Measurements from ENCODE around the gene CHCHD3. TPM values are rescaled to one million over a fixed set of nuclear protein-coding genes. Genes with fewer than 3 reads are reported as not detected.
A peak's percentile ranks its signal among the peaks of the same experiment; 100 is the strongest.

Gene CHCHD3
- 91.3 and 108 TPM in 2 replicates for total RNA-seq

GRCh38 chr7:133081599-133082389 lies at the start of gene CHCHD3:
Gene CHCHD3 (minus strand): TSS chr7:133082090. CDS start chr7:133081937, 153 bp downstream.
- DNase-seq (ENCODE audit: low read depth, low spot score) = peak; percentile 95

DNA sequence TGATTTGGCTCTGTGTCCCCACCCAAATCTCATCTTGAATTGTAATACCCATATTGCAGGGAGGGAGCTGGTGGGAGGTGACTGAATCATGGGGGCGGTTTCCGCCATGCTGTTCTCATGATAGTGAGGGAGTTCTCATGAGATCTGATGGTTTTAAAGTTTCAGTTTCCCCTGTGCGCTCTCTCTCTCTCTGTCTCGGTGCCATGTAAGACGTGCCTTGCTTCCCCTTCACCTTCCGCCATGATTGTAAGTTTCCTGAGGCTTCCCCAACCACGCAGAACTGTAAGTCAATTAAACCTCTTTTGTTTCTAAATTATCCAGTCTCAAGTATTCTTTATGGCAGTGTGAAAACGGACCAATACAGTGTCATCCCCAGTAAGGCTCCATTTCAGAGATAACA lies 48.3 kb upstream of the CHCHD3 start:
- DNase-seq (ENCODE audit: low read depth, low spot score) = no peak

DNA sequence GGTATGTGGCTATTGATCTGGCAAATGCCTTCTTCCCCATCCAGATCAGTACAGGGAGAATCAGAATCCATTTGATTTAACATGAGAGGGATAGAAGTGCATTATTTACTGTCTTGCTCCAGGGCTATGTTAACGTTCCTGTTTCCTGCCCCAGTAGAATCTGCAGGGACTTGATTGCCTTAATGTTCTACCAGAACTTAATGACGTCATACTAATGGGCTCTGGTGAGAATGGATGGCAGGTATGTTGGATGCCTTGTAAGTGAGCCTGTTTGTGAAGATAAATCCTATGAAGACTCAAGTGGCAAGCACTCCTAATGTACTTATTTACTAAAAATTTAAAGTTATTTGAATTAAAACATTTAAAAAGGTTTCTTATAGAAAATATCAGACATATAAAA lies 44.5 kb upstream of the CHCHD3 start:
- DNase-seq (ENCODE audit: low read depth, low spot score) = no peak

DNA sequence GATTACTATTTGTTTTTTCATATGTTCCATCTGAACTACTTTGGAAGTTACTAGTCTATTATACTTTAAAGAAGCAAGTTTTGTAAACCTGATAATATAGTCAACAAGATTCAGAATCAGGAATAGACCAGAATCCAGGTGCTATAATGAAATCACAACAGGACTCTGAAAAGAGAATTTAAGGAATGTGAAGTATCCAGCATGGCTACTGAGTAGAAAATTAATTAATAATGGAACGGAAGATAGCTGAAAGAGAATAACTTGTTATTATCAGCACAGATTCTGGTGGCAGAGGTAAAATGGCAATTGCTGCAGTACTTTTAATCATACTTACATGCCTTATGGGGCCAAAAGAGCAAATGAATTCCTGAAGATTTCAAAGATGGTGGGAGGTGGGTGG lies 43.1 kb upstream of the CHCHD3 start:
- no peak for DNase-seq (ENCODE audit: low read depth, low spot score)

DNA sequence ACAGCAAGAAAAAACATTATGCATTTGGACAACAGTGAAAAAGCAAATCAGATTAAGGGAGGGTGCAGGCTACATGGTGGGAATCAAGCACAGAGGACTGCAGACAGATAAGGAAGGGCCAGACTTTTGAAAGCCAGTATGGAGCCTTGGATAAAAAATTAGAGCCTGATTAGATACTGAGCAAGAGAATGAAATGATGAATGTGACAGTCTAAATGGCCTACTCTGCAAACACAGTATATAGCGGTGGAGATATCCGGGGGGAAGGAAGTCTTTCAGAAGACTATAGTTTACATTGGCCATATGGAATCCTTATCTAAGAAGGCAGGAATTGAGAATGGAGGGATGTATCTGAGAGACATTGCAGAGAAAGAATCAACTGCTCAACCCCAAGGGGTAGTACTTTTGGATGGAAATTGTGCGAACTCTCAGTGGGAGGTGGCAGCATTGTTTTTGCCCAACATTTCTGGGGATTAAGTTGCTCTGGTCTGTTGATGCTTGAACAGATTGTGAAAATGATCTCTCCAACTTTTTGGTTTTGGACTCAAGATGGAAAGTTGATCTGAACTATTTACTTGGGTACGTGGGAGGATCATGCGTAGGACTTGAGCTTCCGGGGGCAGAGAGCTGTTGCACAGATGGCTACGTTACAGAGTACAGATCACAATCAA lies 39.4 kb upstream of the CHCHD3 start:
- no peak for DNase-seq (ENCODE audit: low read depth, low spot score)

GRCh38 chr7:133119067-133119466 lies 37.2 kb upstream of the CHCHD3 start:
- DNase-seq (ENCODE audit: low read depth, low spot score) = no peak

DNA sequence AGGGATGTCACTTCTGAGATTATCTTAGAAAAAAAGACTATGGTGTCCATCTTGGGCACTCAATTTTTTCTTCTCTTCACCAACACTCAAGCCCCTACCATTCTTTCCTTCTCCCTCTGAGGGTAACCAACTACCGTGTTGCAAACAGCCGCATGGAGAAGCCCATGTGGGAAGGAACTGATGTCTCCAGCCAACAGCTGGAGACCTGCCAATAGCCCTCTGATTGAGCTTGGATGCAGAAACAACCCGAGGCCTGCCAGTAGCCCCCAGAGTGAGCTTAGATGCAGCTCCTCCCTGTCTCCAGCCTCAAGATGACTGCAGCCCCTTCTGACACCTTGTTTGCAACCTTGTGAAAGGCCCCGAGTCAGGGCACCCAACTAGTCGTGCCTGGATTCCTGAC lies 36.4 kb upstream of the CHCHD3 start:
- DNase-seq (ENCODE audit: low read depth, low spot score) = no peak

GRCh38 chr7:133117452-133117851 lies 35.6 kb upstream of the CHCHD3 start:
- DNase-seq (ENCODE audit: low read depth, low spot score) = no peak

GRCh38 chr7:133115596-133115995 lies 33.7 kb upstream of the CHCHD3 start:
- DNase-seq (ENCODE audit: low read depth, low spot score) = no peak

DNA sequence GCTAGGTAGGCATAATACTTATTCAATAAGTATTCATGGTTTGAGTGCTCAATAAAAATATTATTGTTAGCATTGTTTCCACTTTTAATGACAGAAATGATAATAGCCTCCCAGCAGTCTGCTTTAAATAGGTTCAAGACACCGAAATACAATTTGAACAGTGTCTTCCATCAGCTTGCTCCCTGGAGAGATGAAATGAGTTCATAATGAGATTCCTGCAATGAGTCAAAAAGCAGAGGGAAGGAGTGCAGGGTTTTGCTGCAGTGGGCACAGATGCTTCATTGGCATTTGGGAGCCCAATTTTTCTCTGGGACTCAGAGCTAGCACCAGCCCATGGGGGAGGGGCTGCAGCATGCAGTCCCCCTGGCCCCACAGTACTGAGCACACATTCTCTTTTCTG lies 32.6 kb upstream of the CHCHD3 start:
- DNase-seq (ENCODE audit: low read depth, low spot score) = no peak

GRCh38 chr7:133112976-133113375 lies 31.1 kb upstream of the CHCHD3 start:
- DNase-seq (ENCODE audit: low read depth, low spot score) = no peak

DNA sequence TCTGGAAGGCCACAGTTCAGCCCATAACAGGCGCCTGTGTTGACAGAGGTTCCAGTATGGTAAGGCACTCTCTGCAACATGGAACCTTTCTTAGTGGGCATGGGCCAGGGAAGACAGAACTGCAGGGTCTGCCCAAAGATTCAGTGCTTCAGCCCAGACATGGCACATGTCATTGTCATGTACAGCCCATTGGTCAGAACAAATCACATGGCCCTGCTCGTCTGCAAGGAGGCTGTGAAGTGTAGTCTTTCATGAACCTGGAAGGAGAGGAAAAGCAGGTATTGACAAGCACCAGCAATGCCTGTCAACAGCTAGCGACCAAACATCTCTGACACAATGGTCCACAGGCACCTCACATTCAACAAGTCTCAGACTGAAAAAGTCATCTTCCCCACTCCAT lies 30.4 kb upstream of the CHCHD3 start:
- no peak for DNase-seq (ENCODE audit: low read depth, low spot score)

- DNase-seq (ENCODE audit: low read depth, low spot score) = no peak
Observed at GRCh38 chr7:133110312-133110711, 28.4 kb upstream of the CHCHD3 start.

GRCh38 chr7:133109816-133110215 lies 27.9 kb upstream of the CHCHD3 start:
- no peak for DNase-seq (ENCODE audit: low read depth, low spot score)

GRCh38 chr7:133108023-133108422 lies 26.1 kb upstream of the CHCHD3 start:
- no peak for DNase-seq (ENCODE audit: low read depth, low spot score)

DNA sequence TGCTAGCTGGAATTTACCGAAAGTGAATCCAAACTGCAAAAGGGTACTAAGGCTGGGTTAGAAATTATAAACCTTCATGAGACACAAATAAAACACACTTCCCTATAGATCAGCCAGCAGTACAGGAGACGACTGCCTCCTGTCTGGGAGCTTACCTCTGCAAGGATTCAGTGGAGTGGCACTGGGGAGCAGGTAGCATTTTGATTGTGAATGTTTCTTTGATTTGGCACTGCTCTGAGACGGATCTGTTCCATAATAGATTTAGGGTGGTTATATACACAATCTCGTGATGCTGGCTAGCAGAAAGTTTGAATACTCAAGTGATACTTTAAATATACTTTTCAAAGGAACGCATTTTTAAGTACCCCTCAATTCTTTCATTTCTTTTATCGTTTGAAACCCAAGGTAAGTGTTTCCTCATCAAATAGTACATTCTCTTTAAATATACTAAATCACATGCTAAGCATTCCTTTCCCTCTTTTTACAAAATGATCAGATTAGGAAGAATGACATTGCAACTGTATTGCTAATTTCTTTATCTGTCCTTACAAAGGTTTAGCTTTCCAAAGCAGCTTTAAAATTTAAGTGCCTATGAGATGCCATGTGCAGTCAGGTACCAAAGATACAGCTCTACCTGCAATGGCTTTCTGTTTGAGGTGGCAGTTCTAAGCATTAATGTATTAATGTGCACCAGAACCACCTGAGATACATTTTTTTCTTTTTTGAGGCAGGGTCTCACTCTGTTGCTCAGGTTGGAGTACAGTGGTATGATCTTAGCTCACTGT lies 20.6 kb upstream of the CHCHD3 start:
- no peak for DNase-seq (ENCODE audit: low read depth, low spot score)

DNA sequence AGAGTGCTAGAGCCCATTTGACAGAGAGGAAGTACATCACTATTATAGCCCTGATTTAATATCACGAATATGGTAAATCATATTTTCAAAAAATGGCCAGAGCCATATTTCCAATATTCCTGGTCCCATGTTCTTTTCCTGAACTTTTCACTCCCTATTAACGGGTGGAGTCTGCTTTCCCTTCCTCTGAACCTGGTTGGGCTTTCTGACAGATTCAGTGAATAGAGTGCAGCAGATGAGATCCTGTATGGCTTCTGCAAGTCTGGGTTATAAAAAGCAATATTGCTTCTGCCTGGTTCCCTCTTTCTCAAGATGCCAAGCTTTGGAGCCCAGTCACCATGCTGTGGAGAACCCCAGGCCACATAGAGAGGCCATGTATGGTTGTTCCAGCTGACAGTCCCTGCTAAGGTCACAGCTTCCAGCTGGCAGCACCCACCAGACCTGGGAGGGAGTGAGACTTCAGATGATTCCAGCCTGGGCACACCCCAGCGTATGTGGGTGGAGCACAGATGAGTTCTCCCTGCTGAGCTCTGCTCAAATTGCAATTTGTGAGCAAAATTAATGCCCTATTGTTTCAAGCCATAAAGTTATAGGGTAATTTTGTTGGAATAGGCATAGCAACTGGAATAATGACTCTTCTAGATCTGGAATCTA lies 17.9 kb upstream of the CHCHD3 start:
- no peak for DNase-seq (ENCODE audit: low read depth, low spot score)

DNA sequence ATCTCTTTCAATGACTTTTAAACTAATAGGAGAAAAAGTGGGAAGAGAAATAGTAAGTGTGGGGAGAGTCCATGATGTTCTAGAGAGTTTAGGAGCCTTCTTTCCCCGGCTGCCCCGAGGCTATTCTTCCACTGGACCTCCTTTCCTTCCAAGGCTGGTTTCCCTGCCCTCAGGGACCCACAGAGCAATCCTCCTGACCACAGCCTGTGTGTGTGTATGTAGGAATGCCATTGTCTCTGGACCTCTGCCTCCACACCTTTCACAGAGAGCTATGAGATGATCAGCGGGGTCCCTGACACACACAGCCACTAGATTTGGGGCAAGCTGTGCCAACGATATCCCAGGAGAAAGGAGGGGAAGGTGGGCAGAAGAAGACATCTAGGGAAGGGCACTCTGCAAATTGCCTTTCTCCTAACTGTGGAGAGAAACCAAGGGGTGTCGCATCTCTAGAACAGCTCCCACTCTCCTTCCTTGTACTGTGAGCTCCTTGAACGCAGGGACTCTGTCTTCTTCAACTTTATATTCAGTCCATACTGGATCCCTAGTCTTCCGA lies 13.3 kb upstream of the CHCHD3 start:
- DNase-seq (ENCODE audit: low read depth, low spot score) = no peak

GRCh38 chr7:133091943-133092464 lies 10.1 kb upstream of the CHCHD3 start:
- DNase-seq (ENCODE audit: low read depth, low spot score) = no peak

- no peak for DNase-seq (ENCODE audit: low read depth, low spot score)
Observed at GRCh38 chr7:133082390-133082766, 488 bp upstream of the CHCHD3 start.

DNA sequence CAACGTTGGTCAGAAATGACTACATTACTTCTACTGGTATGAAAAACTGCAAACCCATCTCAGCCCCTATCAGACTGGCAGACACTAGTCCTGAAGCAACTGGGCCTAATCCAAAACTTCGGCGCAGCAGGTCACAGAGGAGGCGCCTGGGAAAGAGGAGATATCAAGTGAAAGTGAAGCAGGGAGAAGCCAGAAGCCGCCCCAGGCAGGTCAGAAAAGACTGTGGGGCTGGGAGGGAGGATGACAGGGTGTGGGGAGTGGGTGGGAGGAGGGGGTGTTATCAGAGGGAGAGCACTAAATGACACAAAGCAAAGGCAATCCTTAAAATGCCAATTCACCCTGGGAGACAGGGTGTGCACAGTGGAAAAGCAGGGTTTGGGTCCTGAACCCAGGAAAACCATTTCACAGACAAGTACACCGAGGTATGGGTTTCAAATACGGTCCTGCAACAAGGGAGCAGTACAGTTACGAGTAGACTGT lies 731 bp downstream of the CHCHD3 start:
- DNase-seq (ENCODE audit: low read depth, low spot score) = no peak

Data from pulmonary artery endothelial cell (primary cell).